ENCODE measurements around the gene HPSE2.
A peak's percentile ranks its signal among the peaks of the same experiment; 100 is the strongest.
"Not testable (repeated sequence)": the region's sequence is repeated elsewhere in the genome, so short reads cannot be mapped to it uniquely, and the experiment has no call there.

The HPSE2 gene

GRCh38 chr10:98916526-98917125, 319.0 kb downstream of the HPSE2 start:
- peak; percentile 48 for DNase-seq

- no peak for DNase-seq
Observed at GRCh38 chr10:98915911-98916310, 319.7 kb downstream of the HPSE2 start.

- DNase-seq: no peak
Observed at GRCh38 chr10:98910546-98910945, 325.1 kb downstream of the HPSE2 start.

GRCh38 chr10:98910048-98910447, 325.6 kb downstream of the HPSE2 start:
- peak; percentile 100 for DNase-seq

- DNase-seq: peak; percentile 43
Observed at GRCh38 chr10:98908868-98909267, 326.8 kb downstream of the HPSE2 start.

GRCh38 chr10:98908247-98908646, 327.4 kb downstream of the HPSE2 start:
- DNase-seq: not testable (repeated sequence)

- peak; percentile 83 for DNase-seq
Observed at GRCh38 chr10:98901441-98902110, 334.1 kb downstream of the HPSE2 start.

- no peak for DNase-seq
Observed at GRCh38 chr10:98899018-98899417, 336.6 kb downstream of the HPSE2 start.

- no peak for DNase-seq
Observed at GRCh38 chr10:98892523-98892922, 343.1 kb downstream of the HPSE2 start.

- DNase-seq: no peak
Observed at GRCh38 chr10:98886686-98887085, 349.0 kb downstream of the HPSE2 start.

- peak; percentile 57 for DNase-seq
Observed at GRCh38 chr10:98885378-98885777, 350.3 kb downstream of the HPSE2 start.

GRCh38 chr10:98881789-98882188, 353.9 kb downstream of the HPSE2 start:
- DNase-seq: no peak

GRCh38 chr10:98880971-98881370, 354.7 kb downstream of the HPSE2 start:
- DNase-seq: no peak

- no peak for DNase-seq
Observed at GRCh38 chr10:98878921-98879320, 356.7 kb downstream of the HPSE2 start.

- DNase-seq: no peak
Observed at GRCh38 chr10:98878418-98878817, 357.2 kb downstream of the HPSE2 start.

- no peak for DNase-seq
Observed at GRCh38 chr10:98861962-98862361, 373.7 kb downstream of the HPSE2 start.

- DNase-seq: peak; percentile 39
Observed at GRCh38 chr10:98858525-98858924, 377.1 kb downstream of the HPSE2 start.

- no peak for DNase-seq
Observed at GRCh38 chr10:98855403-98856189, 380.1 kb downstream of the HPSE2 start.

- peak; percentile 31 for DNase-seq
Observed at GRCh38 chr10:98852686-98853085, 383.0 kb downstream of the HPSE2 start.

GRCh38 chr10:98848361-98848760, 387.3 kb downstream of the HPSE2 start:
- no peak for DNase-seq

- no peak for DNase-seq
Observed at GRCh38 chr10:98846787-98847186, 388.9 kb downstream of the HPSE2 start.

- DNase-seq: no peak
Observed at GRCh38 chr10:98833542-98833941, 402.1 kb downstream of the HPSE2 start.

- no peak for DNase-seq
Observed at GRCh38 chr10:98832738-98833137, 402.9 kb downstream of the HPSE2 start.

- DNase-seq: no peak
Observed at GRCh38 chr10:98832196-98832595, 403.5 kb downstream of the HPSE2 start.
